GM18508 (cell line): ENCODE data around the gene TPST2.

Source experiments
- ATAC-seq: cut with Tn5 transposase; IDR thresholded peaks from one replicate; pipeline ENCODE4 v1.9.1; 2021; ENCODE audit warnings: moderate number of reproducible peaks; ENCODE audit not compliant: insufficient read depth, unreplicated experiment

The TPST2 gene

GRCh38 chr22:26508148-26508547 lies 81.8 kb downstream of the TPST2 start:
- no peak for ATAC-seq

- ATAC-seq: no peak
Measured at GRCh38 chr22:26503758-26504157, 86.2 kb downstream of the TPST2 start.

GRCh38 chr22:26502688-26503561 lies 87.0 kb downstream of the TPST2 start:
- no peak for ATAC-seq

GRCh38 chr22:26501996-26502395 lies 87.9 kb downstream of the TPST2 start:
- no peak for ATAC-seq

- ATAC-seq: no peak
Measured at GRCh38 chr22:26499188-26499703, 90.7 kb downstream of the TPST2 start.

GRCh38 chr22:26496456-26496855 lies 93.5 kb downstream of the TPST2 start:
- no peak for ATAC-seq

- ATAC-seq: no peak
Measured at GRCh38 chr22:26494506-26494905, 95.4 kb downstream of the TPST2 start.

GRCh38 chr22:26492220-26492619 lies 97.7 kb downstream of the TPST2 start:
- ATAC-seq: no peak

GRCh38 chr22:26489447-26490036 lies 100.4 kb downstream of the TPST2 start:
- ATAC-seq: no peak

GRCh38 chr22:26487996-26488395 lies 101.9 kb downstream of the TPST2 start:
- ATAC-seq: no peak

GRCh38 chr22:26486394-26486793 lies 103.5 kb downstream of the TPST2 start:
- no peak for ATAC-seq

GRCh38 chr22:26485806-26486390 lies 104.0 kb downstream of the TPST2 start:
- no peak for ATAC-seq

- ATAC-seq: no peak
Measured at GRCh38 chr22:26485013-26485412, 104.9 kb downstream of the TPST2 start.

- no peak for ATAC-seq
Measured at GRCh38 chr22:26484360-26484706, 105.6 kb downstream of the TPST2 start.

- no peak for ATAC-seq
Measured at GRCh38 chr22:26483439-26484359, 106.2 kb downstream of the TPST2 start, which contains the start of the genes HPS4 and SRRD. HPS4 (minus strand) TSS chr22:26483783; CDS start chr22:26481762, 2,021 bp downstream. SRRD (plus strand) TSS chr22:26483877; CDS start chr22:26483891, 14 bp downstream.

- no peak for ATAC-seq
Measured at GRCh38 chr22:26483043-26483438, 106.9 kb downstream of the TPST2 start.

- no peak for ATAC-seq
Measured at GRCh38 chr22:26482161-26482560, 107.8 kb downstream of the TPST2 start.

- ATAC-seq: no peak
Measured at GRCh38 chr22:26481694-26482093, 108.2 kb downstream of the TPST2 start.

- ATAC-seq: no peak
Measured at GRCh38 chr22:26481112-26481693, 108.7 kb downstream of the TPST2 start.

GRCh38 chr22:26480611-26480932 lies 109.4 kb downstream of the TPST2 start:
- no peak for ATAC-seq
